ENCODE results near the gene DNM3. TPM values are rescaled to one million over a fixed set of nuclear protein-coding genes. Genes with fewer than 3 reads are reported as not detected.

DNM3 gene
- polyA plus RNA-seq, 3 donors, result 0.15 TPM; not detected in 2

DNA sequence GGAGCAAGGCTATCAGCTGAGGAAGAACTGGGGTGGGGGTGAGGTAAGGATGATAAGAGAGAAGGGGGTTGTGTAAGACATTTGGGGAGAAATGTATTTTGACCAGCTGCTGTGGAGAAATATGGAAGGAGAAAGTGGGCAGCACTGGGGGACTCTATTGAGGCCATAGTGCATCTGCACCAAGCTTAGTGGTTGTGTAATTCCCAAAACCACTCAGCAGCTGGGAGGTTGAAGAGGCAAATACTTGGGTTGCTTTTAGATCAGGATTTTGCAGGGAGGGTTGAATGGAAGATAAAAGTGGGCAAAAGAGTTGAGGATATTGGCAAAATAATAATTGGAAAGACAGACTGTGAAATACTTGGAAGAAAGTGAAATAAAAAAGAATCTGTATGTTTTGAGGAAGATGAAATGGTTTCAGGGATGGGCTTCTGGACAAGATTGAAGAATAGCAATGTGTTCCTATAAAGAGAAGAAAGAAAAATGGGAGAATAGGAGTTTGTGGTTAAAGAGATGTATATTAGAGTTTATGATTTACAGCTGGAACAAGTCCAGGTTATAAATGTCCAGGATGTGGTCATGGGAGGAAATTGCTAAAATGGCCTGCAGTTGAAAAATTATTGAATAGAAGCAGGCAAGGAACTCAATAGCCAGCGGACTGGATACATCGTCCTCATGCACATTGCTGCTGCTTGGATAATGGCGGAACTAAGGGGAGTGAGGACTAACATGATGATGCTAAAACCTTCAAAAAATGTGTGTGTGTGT is 162.7 kb downstream of the DNM3 start:
- Mint-ChIP-seq H3K9me3 (no peaks in the 10 kb centered on the region), H3K27me3 (ENCODE audit: low read depth in 3 of 3) (peaks cover 0 to 2% (median 0%) of the 10 kb centered on the region in 3 donors), H3K36me3 (no peaks in the 10 kb centered on the region), H3K4me3 (no peak overlapping the region), H3K27ac (no peak overlapping the region), H3K4me1 (peaks cover 18% of the 10 kb centered on the region)
- no peak overlapping the region for H3K4me3 ChIP-seq (replicated peaks in 1 of 3; ENCODE audit: low read depth in 2 of 3, low read length in 3 of 3)
- H3K36me3 ChIP-seq (replicated peaks in 1 of 2; ENCODE audit: control insufficient read depth in 1 of 2, insufficient read depth in 2 of 2, low read length in 2 of 2), result no peaks in the 10 kb centered on the region
- H3K79me2 ChIP-seq (ENCODE audit: insufficient read depth, low read length), result no peaks in the 10 kb centered on the region
- H2AFZ ChIP-seq (ENCODE audit: insufficient read depth, low read depth, low read length, poor library complexity, severe bottlenecking), result peak overlapping the region; percentile 3
- H3K9me3 ChIP-seq (replicated peaks in 1 of 2; ENCODE audit: control insufficient read depth in 1 of 2, insufficient read depth in 1 of 2, low read length in 2 of 2), result no peaks in the 10 kb centered on the region
- DNase-seq, result no peak
- no peaks in the 10 kb centered on the region for H4K20me1 ChIP-seq (ENCODE audit: insufficient read depth, low read length)
- H3K27me3 ChIP-seq (ENCODE audit: control insufficient read depth in 2 of 2, insufficient read depth in 2 of 2, low read length in 2 of 2), result no peaks in the 10 kb centered on the region
- intact Hi-C loops (cut with micrococcal nuclease), result no loop called here
- H3K9ac ChIP-seq (ENCODE audit: insufficient read depth, low read length, poor library complexity, severe bottlenecking), result no peak overlapping the region
- WGBS (ENCODE audit: insufficient coverage), result 26% methylated on average over 3 of the region's 3 CpGs
- H3K4me2 ChIP-seq (replicated peaks; ENCODE audit: extremely low read depth, low read length, poor library complexity, severe bottlenecking), result no peak overlapping the region
- no peak for TF ChIP-seq CTCF (IDR thresholded peaks at IDR 0.05)
- H3K4me1 ChIP-seq (ENCODE audit: control insufficient read depth in 1 of 2, insufficient read depth in 2 of 2, low read length in 2 of 2), result peaks cover 9 to 16% of the 10 kb centered on the region in 2 donors
- no peak overlapping the region for H3K27ac ChIP-seq (ENCODE audit: low read depth in 1 of 2, low read length in 2 of 2)

DNA sequence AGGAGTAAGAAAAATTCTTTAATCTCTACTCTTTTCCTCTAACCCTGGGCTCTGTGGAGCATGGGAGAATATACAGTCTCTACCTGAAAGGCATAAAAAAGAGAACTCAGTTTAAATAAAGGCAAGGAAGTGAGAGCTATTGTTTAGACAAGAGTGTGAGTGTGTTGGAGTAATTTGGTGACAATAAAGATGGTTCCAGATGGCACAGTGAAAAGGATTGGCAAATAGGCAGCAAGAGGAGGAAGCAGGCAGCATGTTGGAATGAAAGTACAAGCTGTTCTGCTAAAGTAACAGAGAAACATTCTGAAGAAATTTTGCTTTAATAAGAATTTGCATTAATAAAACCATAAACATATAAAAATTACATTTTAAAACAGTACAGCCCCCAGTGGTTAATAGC is 163.4 kb downstream of the DNM3 start:
- Mint-ChIP-seq H3K4me1 (peaks cover 18% of the 10 kb centered on the region), H3K27ac (no peak overlapping the region), H3K27me3 (ENCODE audit: low read depth in 3 of 3) (peaks cover 0 to 2% (median 0%) of the 10 kb centered on the region in 3 donors), H3K36me3 (no peaks in the 10 kb centered on the region), H3K9me3 (peaks cover 0 to under 1% (median 0%) of the 10 kb centered on the region in 7 donors), H3K4me3 (no peak overlapping the region)
- no peak overlapping the region for H3K4me2 ChIP-seq (replicated peaks; ENCODE audit: extremely low read depth, low read length, poor library complexity, severe bottlenecking)
- H4K20me1 ChIP-seq (ENCODE audit: insufficient read depth, low read length), result no peaks in the 10 kb centered on the region
- DNase-seq, result no peak
- no peak overlapping the region for H3K9ac ChIP-seq (ENCODE audit: insufficient read depth, low read length, poor library complexity, severe bottlenecking)
- peak overlapping the region; percentile 3 for H2AFZ ChIP-seq (ENCODE audit: insufficient read depth, low read depth, low read length, poor library complexity, severe bottlenecking)
- no peaks in the 10 kb centered on the region for H3K27me3 ChIP-seq (ENCODE audit: control insufficient read depth in 2 of 2, insufficient read depth in 2 of 2, low read length in 2 of 2)
- H3K79me2 ChIP-seq (ENCODE audit: insufficient read depth, low read length), result no peaks in the 10 kb centered on the region
- intact Hi-C loops (cut with micrococcal nuclease), result no loop called here
- H3K4me1 ChIP-seq (ENCODE audit: control insufficient read depth in 1 of 2, insufficient read depth in 2 of 2, low read length in 2 of 2), result peaks cover 9 to 16% of the 10 kb centered on the region in 2 donors
- no peaks in the 10 kb centered on the region for H3K36me3 ChIP-seq (replicated peaks in 1 of 2; ENCODE audit: control insufficient read depth in 1 of 2, insufficient read depth in 2 of 2, low read length in 2 of 2)
- no peak overlapping the region for H3K4me3 ChIP-seq (replicated peaks in 1 of 3; ENCODE audit: low read depth in 2 of 3, low read length in 3 of 3)
- no peak for TF ChIP-seq CTCF (IDR thresholded peaks at IDR 0.05)
- H3K9me3 ChIP-seq (replicated peaks in 1 of 2; ENCODE audit: control insufficient read depth in 1 of 2, insufficient read depth in 1 of 2, low read length in 2 of 2), result no peaks in the 10 kb centered on the region
- H3K27ac ChIP-seq (ENCODE audit: low read depth in 1 of 2, low read length in 2 of 2), result no peak overlapping the region
